Motor neuron (in vitro differentiated cells): Measurements from ENCODE around the gene NINJ2. TPM values are rescaled to one million over a fixed set of nuclear protein-coding genes. Genes with fewer than 3 reads are reported as not detected.

ENCODE experiments used
- ATAC-seq, 8 experiments: fragments of 200-7000 bp; cut with Tn5 transposase; replicated peaks in 6 of 8; 2 replicates each; pipeline ENCODE4 v1.8.0; 2021; ENCODE audit warnings: mild to moderate bottlenecking in 8 of 8, moderate library complexity in 8 of 8
- H3K27ac ChIP-seq, 2 donors: fragments of 250-450 bp; sonication (Bioruptor Pico); 2 replicates each; pipeline ENCODE4 v1.9.0; 2021; ENCODE audit warnings: antibody characterized with exemption in 2 of 2, mild to moderate bottlenecking in 2 of 2, moderate library complexity in 1 of 2
- H3K4me1 ChIP-seq, 2 donors: fragments of 250-450 bp; sonication (Bioruptor Pico); replicated peaks in 1 of 2; 2 replicates each; pipeline ENCODE4 v1.6.1; 2021; ENCODE audit warnings: antibody characterized with exemption in 2 of 2, mild to moderate bottlenecking in 2 of 2, moderate library complexity in 1 of 2
- H3K4me3 ChIP-seq, 5 donors: fragments of 250-450 bp; sonication (Bioruptor Pico); 2 replicates each; pipeline ENCODE4 v1.9.0; 2021; ENCODE audit warnings: antibody characterized with exemption in 5 of 5, mild to moderate bottlenecking in 5 of 5, moderate library complexity in 4 of 5
- WGBS, 10 experiments: fragments of 450-650 bp; shearing (Covaris generic); methylation state at CpG; one replicate each; pipeline ENCODE4 v1.0.0; 2022; 5-methylcytosine and 5-hydroxymethylcytosine counted together
- in situ Hi-C, 9 experiments: fragments of 400-800 bp; cut with MboI; loops; one replicate each; pipeline ENCODE4 v1.15.0; 2021; ENCODE audit warnings: low sequenced_read_pairs in 9 of 9, low pct_unique_long_range_greater_than_20kb in 2 of 9; ENCODE audit not compliant: unreplicated experiment in 9 of 9
- total RNA-seq, 8 experiments: library from RNA; unstranded; fragments of 300-600 nt; gene quantifications; 2 replicates each; pipeline versions ENCODE4 v1.2.3 to v1.2.4, GENCODE V29; 2022

Gene NINJ2
- total RNA-seq, 8 experiments from 2014 or later: 0.21 to 4.5 (median 0.54) TPM; not detected in 1

- ATAC-seq: peak in 2 of 8 experiments; percentile 5 to 28
- H3K4me3 ChIP-seq: no peak overlapping the region
- 0 to 84% (median 75%) methylated on average over 1 to 7 of the region's 8 CpGs; no CpG with 5 or more reads in 2 of the 10 experiments for WGBS, 10 experiments
- in situ Hi-C loops: loop anchor here in 6 of 9 experiments (25.0 kb wide), 5 partner anchors 249 to 1024 kb away; partner anchors contain the start of genes FBXL14 (in 3 of the 6) and RAD52 (in 2 of the 6)
- H3K4me1 ChIP-seq: no peaks in the 10 kb centered on the region
- H3K27ac ChIP-seq: no peak overlapping the region
Measured at GRCh38 chr12:563250-563781, 99.9 kb downstream of the NINJ2 start.

- WGBS, 10 experiments: 40 to 63% (median 60%) methylated on average over 2 to 4 of the region's 12 CpGs; no CpG with 5 or more reads in 7 of the 10 experiments
- no peak for ATAC-seq
- in situ Hi-C loops: loop anchor here in 6 of 9 experiments (25.0 kb wide), 5 partner anchors 250 to 1025 kb away; partner anchors contain the start of genes FBXL14 (in 3 of the 6) and RAD52 (in 2 of the 6)
- H3K27ac ChIP-seq: no peak overlapping the region
- H3K4me3 ChIP-seq: no peak overlapping the region
- H3K4me1 ChIP-seq: no peaks in the 10 kb centered on the region
Measured at GRCh38 chr12:562634-563033, 100.6 kb downstream of the NINJ2 start.

GRCh38 chr12:561908-562593, 101.2 kb downstream of the NINJ2 start:
- H3K4me3 ChIP-seq: no peak overlapping the region
- no peaks in the 10 kb centered on the region for H3K4me1 ChIP-seq
- in situ Hi-C loops: loop anchor here in 6 of 9 experiments (25.0 kb wide), 5 partner anchors 250 to 1025 kb away; partner anchors contain the start of genes FBXL14 (in 3 of the 6) and RAD52 (in 2 of the 6)
- no peak overlapping the region for H3K27ac ChIP-seq
- peak in 3 of 8 experiments; percentile 7 to 82 (median 58) for ATAC-seq
- 24 to 100% (median 76%) methylated on average over 1 to 3 of the region's 19 CpGs; no CpG with 5 or more reads in 3 of the 10 experiments for WGBS, 10 experiments

- no peaks in the 10 kb centered on the region for H3K4me1 ChIP-seq
- H3K4me3 ChIP-seq: no peak overlapping the region
- ATAC-seq: no peak
- 73 to 100% (median 91%) methylated on average over 2 to 8 of the region's 14 CpGs; no CpG with 5 or more reads in 6 of the 10 experiments for WGBS, 10 experiments
- H3K27ac ChIP-seq: no peak overlapping the region
- in situ Hi-C loops: loop anchor here in 6 of 9 experiments (25.0 kb wide), 5 partner anchors 251 to 1026 kb away; partner anchors contain the start of genes FBXL14 (in 3 of the 6) and RAD52 (in 2 of the 6)
Measured at GRCh38 chr12:561391-561705, 101.9 kb downstream of the NINJ2 start.

- 62 to 91% (median 76%) methylated on average over 1 to 10 of the region's 19 CpGs; no CpG with 5 or more reads in 4 of the 10 experiments for WGBS, 10 experiments
- no peak overlapping the region for H3K4me3 ChIP-seq
- H3K27ac ChIP-seq: no peak overlapping the region
- no peaks in the 10 kb centered on the region for H3K4me1 ChIP-seq
- ATAC-seq: no peak
- in situ Hi-C loops: loop anchor here in 6 of 9 experiments (25.0 kb wide), 5 partner anchors 251 to 1026 kb away; partner anchors contain the start of genes FBXL14 (in 3 of the 6) and RAD52 (in 2 of the 6)
Measured at GRCh38 chr12:560691-561390, 102.4 kb downstream of the NINJ2 start.

- no peak overlapping the region for H3K27ac ChIP-seq
- in situ Hi-C loops: loop anchor here in 7 of 9 experiments (10.0 to 25.0 kb wide), 6 partner anchors 115 to 1027 kb away; partner anchors contain the start of genes FBXL14 (in 3 of the 7) and RAD52 (in 2 of the 7)
- no peak for ATAC-seq
- WGBS, 10 experiments: 56 to 100% (median 80%) methylated on average over 1 to 6 of the region's 14 CpGs; no CpG with 5 or more reads in 3 of the 10 experiments
- H3K4me1 ChIP-seq: no peaks in the 10 kb centered on the region
- H3K4me3 ChIP-seq: no peak overlapping the region
Measured at GRCh38 chr12:559906-560455, 103.3 kb downstream of the NINJ2 start.

- no peak for ATAC-seq
- WGBS, 10 experiments: 63 to 100% (median 78%) methylated on average over 2 to 18 of the region's 21 CpGs; no CpG with 5 or more reads in 5 of the 10 experiments
Measured at GRCh38 chr12:559208-559905, 103.9 kb downstream of the NINJ2 start.

GRCh38 chr12:558580-558979, 104.7 kb downstream of the NINJ2 start:
- Histone ChIP-seq H3K27ac (no peak overlapping the region), H3K4me1 (no peaks in the 10 kb centered on the region), H3K4me3 (no peak overlapping the region)
- 50 to 60% methylated on average over 1 of the region's 4 CpGs; no CpG with 5 or more reads in 8 of the 10 experiments for whole genome bisulfite sequencing, 10 experiments
- in situ Hi-C loops: loop anchor here in 7 of 9 experiments (10.0 to 25.0 kb wide), 6 partner anchors 114 to 1029 kb away; partner anchors contain the start of genes FBXL14 (in 3 of the 7) and RAD52 (in 2 of the 7)
- peak in 1 of 8 experiments; percentile 19 for ATAC-seq

More at GRCh38 chr12:559208-559905, 103.9 kb downstream of the NINJ2 start:
- H3K27ac ChIP-seq: no peak overlapping the region
- H3K4me3 ChIP-seq: no peak overlapping the region
- H3K4me1 ChIP-seq: no peaks in the 10 kb centered on the region
- in situ Hi-C loops: loop anchor here in 7 of 9 experiments (10.0 to 25.0 kb wide), 6 partner anchors 115 to 1028 kb away; partner anchors contain the start of genes FBXL14 (in 3 of the 7) and RAD52 (in 2 of the 7)

GRCh38 chr12:556498-556897, 106.7 kb downstream of the NINJ2 start:
- peaks cover 7 to 10% of the 10 kb centered on the region in 2 donors for H3K4me1 ChIP-seq
- no peak overlapping the region for H3K27ac ChIP-seq
- no peak for ATAC-seq
- H3K4me3 ChIP-seq: no peak overlapping the region
- WGBS, 10 experiments: 30 to 100% (median 90%) methylated on average over 2 to 6 of the region's 20 CpGs; no CpG with 5 or more reads in 5 of the 10 experiments
- in situ Hi-C loops: loop anchor here in 7 of 9 experiments (10.0 to 25.0 kb wide), 6 partner anchors 112 to 1031 kb away; partner anchors contain the start of genes FBXL14 (in 3 of the 7) and RAD52 (in 2 of the 7)

- no peak for ATAC-seq
- 22 to 100% (median 98%) methylated on average over 1 to 6 of the region's 8 CpGs; no CpG with 5 or more reads in 3 of the 10 experiments for WGBS, 10 experiments
- Histone ChIP-seq H3K4me3 (no peak overlapping the region), H3K27ac (no peak overlapping the region), H3K4me1 (peaks cover 7 to 10% of the 10 kb centered on the region in 2 donors)
- in situ Hi-C loops: loop anchor here in 7 of 9 experiments (10.0 to 25.0 kb wide), 6 partner anchors 109 to 1033 kb away; partner anchors contain the start of genes FBXL14 (in 3 of the 7) and RAD52 (in 2 of the 7)
Measured at GRCh38 chr12:554001-554285, 109.3 kb downstream of the NINJ2 start.

- in situ Hi-C loops: loop anchor here in 7 of 9 experiments (10.0 to 25.0 kb wide), 6 partner anchors 109 to 1034 kb away; partner anchors contain the start of genes FBXL14 (in 3 of the 7) and RAD52 (in 2 of the 7)
- Histone ChIP-seq H3K27ac (no peak overlapping the region), H3K4me3 (no peak overlapping the region), H3K4me1 (peaks cover 7 to 10% of the 10 kb centered on the region in 2 donors)
- no peak for ATAC-seq
- 38 to 100% (median 86%) methylated on average over 2 to 14 of the region's 23 CpGs; no CpG with 5 or more reads in 2 of the 10 experiments for WGBS, 10 experiments
Measured at GRCh38 chr12:553216-554000, 109.8 kb downstream of the NINJ2 start.
